GM10847 (cell line): ENCODE results near the gene CARD8.
A peak's percentile ranks its signal among the peaks of the same experiment; 100 is the strongest.

ENCODE experiments used
- POLR2A ChIP-seq: IDR thresholded peaks from 2 replicates; pipeline ENCODE4 v1.6.1; 2011; ENCODE audit not compliant: insufficient read length; ENCODE audit errors: extremely low read depth

CARD8 gene

GRCh38 chr19:48192750-48193149 lies 63.0 kb downstream of the CARD8 start:
- TF ChIP-seq POLR2A = no peak

DNA sequence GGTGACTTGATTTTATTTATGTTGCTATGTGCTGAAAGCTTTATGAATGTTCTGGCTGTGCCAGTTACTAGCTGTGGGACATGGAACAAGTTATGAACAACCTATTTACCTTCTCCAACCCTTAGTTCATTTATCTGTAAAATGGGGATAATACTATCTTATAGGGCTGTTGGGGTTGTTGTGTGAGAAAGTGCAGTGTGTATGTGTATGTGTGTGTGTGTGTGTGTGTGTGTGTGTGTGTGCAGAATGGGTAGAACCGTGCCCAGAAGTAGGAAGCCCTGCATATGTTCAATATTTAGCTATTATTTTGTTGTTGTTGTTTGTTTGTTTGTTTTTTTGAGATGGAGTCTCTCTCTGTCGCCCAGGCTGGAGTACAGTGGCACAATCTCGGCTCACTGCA lies 64.8 kb downstream of the CARD8 start:
- TF ChIP-seq POLR2A = no peak

GRCh38 chr19:48190288-48190884 lies 65.3 kb downstream of the CARD8 start:
- TF ChIP-seq POLR2A = no peak

DNA sequence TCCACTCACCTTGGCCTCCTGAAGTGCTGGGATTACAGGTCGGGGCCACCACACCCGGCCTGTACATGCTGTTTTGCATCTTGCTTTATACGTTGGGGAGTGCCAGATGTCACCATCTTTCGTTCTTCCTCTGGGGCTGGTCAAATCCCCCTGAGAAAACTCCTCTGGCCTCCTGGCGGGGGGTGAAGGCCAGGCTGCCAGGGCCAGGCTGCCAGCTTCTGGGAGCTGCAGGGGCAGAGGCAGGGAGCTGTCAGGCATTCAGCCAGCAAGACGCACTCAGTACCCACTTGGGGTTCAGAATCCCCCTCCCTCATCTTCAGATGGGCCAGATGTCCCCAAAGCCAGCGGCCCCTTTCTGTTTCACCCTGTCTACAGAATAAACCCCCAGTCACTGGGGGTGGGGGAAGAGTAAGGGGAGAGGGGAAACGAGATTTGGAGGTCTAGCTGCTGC lies 69.1 kb downstream of the CARD8 start:
- TF ChIP-seq POLR2A = no peak

- no peak for TF ChIP-seq POLR2A
These were observed 69.7 kb downstream of the CARD8 start for GRCh38 chr19:48186015-48186414.

DNA sequence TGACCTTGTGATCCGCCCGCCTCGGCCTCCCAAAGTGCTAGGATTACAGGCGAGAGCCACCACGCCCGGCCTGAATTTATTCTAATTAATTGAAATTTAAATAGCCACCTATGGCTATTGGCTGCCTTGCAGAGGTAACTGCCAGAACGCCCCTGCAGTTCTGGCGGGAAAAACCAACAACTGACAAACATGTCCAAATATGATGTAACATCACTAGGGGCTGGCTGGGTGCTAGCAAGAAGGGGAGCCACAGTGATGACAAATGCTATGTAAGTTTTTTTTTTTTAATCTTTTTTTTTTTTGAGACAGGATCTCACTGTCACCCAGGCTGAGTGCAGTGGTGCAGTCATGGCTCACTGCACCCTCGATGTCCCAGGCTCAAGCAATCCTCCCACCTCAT lies 72.4 kb downstream of the CARD8 start:
- no peak for TF ChIP-seq POLR2A

GRCh38 chr19:48182434-48182833 lies 73.3 kb downstream of the CARD8 start:
- no peak for TF ChIP-seq POLR2A

DNA sequence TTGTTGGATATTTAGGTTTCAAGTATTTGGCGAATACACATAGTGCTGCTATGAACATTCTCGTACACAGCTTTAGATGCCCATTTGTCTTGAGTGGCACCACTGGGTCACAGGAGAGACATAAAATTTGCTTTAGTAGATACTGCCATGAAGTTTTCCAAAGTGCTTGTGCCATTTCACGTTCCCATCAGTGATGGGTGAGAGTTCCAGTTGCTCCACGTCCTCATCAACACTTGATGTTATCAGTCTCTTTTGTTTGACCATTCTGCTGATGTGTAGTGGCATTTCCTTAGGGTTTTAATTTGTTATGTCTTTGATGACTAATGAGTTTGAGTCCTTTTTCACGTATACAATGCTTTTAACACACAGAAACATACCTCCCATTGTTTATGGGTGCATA lies 74.2 kb downstream of the CARD8 start:
- TF ChIP-seq POLR2A = no peak

GRCh38 chr19:48176226-48176625 lies 79.5 kb downstream of the CARD8 start:
- TF ChIP-seq POLR2A = no peak

DNA sequence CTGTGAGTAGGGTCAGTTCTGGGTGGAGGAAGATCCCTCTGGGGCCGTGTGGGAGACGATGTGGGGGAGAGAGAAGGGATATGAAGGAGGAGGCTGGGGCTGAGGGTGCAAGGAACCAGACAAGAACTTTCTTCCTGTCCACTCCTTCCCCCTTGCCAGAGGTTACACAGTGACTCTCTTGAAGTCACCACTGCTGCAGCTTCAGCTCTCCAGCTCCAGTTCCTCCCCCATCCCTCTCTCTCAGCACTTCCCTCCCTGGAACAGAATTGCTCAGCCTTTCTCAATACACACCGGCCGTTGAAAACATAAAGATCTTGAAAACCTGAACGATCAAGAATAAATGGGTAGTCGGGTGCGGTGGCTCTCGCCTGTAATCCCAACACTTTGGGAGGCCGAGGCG lies 80.1 kb downstream of the CARD8 start:
- no peak for TF ChIP-seq POLR2A

GRCh38 chr19:48174445-48175030 lies 81.2 kb downstream of the CARD8 start:
- no peak for TF ChIP-seq POLR2A

DNA sequence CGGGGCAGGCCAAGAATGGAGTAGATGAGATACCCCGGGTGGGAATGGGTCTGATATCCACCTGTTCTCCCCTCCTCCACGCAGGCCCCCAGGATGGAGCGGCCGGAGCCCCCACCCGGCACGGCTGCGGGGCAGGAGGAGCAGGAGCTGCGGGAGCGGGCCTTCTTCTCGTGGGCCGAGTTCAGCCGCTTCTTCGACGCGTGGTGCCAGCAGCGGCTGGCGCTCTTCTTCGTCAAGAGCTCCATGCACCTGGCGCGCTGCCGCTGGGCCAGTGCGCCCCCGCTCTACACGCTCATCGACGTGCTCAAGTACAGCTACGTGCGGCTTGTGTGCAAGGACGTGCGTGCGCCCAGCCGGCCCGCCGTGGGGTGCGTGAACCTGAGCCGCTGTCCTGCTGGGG lies 84.0 kb downstream of the CARD8 start:
- TF ChIP-seq POLR2A = no peak

- no peak for TF ChIP-seq POLR2A
These were observed 84.8 kb downstream of the CARD8 start for GRCh38 chr19:48170817-48171347.

- TF ChIP-seq POLR2A = peak; percentile 59
These were observed 85.5 kb downstream of the CARD8 start, which contains the start of the genes LIG1 and ZSWIM9 for GRCh38 chr19:48169939-48170803. Gene LIG1, minus strand, starts transcription at chr19:48170344. Its CDS starts 4,778 bp downstream, at chr19:48165566. Gene ZSWIM9, plus strand, starts transcription at chr19:48170680. Its CDS starts 1,123 bp downstream, at chr19:48171803.

- no peak for TF ChIP-seq POLR2A
These were observed 86.2 kb downstream of the CARD8 start for GRCh38 chr19:48169578-48169938.

DNA sequence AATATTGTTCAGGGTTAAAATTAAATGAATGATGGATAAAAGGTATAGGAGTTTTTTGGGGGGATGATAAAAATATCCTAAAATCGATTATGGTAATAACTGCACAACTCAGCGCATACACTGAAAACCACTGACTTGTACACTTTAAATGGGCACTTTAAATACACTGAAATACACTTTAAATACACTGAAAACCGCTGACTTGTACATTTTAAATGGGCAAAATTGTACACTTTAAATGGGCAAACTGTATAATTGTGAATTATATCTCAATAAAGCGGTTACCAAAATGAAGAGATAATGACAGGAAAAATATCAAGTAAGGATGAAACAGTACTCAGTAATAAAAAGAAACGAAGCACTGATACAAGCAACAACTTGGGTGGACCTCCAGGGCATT lies 87.0 kb downstream of the CARD8 start:
- no peak for TF ChIP-seq POLR2A
